HepG2 (cell line): ENCODE results near the gene CBLL2.

Experiments
- ESRRA ChIP-seq: sonication (generic); formaldehyde crosslinking; IDR thresholded peaks from 2 replicates; pipeline ENCODE4 v1.5.1; 2020; ENCODE audit warnings: mild to moderate bottlenecking, low read depth, missing genetic modification reagents
- STAT5B ChIP-seq: sonication (generic); formaldehyde crosslinking; IDR thresholded peaks from 2 replicates; pipeline ENCODE4 v1.4.0; 2020; ENCODE audit warnings: missing genetic modification reagents
- TF ChIP-seq, protein P1 (sequence below): sonication (generic); formaldehyde crosslinking; IDR thresholded peaks from 2 replicates; pipeline ENCODE4 v1.4.0; 2020; ENCODE audit warnings: missing genetic modification reagents
- TF ChIP-seq, protein P2 (sequence below): sonication (generic); formaldehyde crosslinking; IDR thresholded peaks from 2 replicates; pipeline ENCODE4 v1.8.0; 2022; ENCODE audit warnings: missing genetic modification reagents, low read depth, mild to moderate bottlenecking, borderline replicate concordance
- TF ChIP-seq, protein P3 (sequence below): sonication (generic); formaldehyde crosslinking; IDR thresholded peaks from 2 replicates; pipeline ENCODE4 v1.4.0; 2020; ENCODE audit warnings: missing genetic modification reagents

GRCh38 chrX:22237479-22237878 lies 35.2 kb upstream of the CBLL2 start:
- TF ChIP-seq, protein P1, sequence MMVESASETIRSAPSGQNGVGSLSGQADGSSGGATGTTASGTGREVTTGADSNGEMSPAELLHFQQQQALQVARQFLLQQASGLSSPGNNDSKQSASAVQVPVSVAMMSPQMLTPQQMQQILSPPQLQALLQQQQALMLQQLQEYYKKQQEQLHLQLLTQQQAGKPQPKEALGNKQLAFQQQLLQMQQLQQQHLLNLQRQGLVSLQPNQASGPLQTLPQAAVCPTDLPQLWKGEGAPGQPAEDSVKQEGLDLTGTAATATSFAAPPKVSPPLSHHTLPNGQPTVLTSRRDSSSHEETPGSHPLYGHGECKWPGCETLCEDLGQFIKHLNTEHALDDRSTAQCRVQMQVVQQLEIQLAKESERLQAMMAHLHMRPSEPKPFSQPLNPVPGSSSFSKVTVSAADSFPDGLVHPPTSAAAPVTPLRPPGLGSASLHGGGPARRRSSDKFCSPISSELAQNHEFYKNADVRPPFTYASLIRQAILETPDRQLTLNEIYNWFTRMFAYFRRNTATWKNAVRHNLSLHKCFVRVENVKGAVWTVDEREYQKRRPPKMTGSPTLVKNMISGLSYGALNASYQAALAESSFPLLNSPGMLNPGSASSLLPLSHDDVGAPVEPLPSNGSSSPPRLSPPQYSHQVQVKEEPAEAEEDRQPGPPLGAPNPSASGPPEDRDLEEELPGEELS (CRISPR knock-in tag): no peak
- TF ChIP-seq, protein P2, sequence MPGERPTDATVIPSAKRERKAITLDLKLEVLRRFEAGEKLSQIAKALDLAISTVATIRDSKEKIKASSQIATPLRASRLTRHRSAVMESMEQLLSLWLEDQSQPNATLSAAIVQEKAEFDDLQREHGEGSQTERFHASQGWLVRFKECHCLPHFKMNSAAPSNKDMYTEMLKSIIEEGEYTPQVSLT (CRISPR knock-in tag): no peak
- TF ChIP-seq ESRRA (no peak), STAT5B (CRISPR knock-in tag) (no peak)
- TF ChIP-seq, protein P3, sequence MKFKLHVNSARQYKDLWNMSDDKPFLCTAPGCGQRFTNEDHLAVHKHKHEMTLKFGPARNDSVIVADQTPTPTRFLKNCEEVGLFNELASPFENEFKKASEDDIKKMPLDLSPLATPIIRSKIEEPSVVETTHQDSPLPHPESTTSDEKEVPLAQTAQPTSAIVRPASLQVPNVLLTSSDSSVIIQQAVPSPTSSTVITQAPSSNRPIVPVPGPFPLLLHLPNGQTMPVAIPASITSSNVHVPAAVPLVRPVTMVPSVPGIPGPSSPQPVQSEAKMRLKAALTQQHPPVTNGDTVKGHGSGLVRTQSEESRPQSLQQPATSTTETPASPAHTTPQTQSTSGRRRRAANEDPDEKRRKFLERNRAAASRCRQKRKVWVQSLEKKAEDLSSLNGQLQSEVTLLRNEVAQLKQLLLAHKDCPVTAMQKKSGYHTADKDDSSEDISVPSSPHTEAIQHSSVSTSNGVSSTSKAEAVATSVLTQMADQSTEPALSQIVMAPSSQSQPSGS (CRISPR knock-in tag): no peak
